ENCODE measurements around the gene TCF15.
A peak's percentile ranks its signal among the peaks of the same experiment; 100 is the strongest.

GRCh38 chr20:653590-654416 lies 43.7 kb upstream of the TCF15 start:
- TF ChIP-seq, protein P1, sequence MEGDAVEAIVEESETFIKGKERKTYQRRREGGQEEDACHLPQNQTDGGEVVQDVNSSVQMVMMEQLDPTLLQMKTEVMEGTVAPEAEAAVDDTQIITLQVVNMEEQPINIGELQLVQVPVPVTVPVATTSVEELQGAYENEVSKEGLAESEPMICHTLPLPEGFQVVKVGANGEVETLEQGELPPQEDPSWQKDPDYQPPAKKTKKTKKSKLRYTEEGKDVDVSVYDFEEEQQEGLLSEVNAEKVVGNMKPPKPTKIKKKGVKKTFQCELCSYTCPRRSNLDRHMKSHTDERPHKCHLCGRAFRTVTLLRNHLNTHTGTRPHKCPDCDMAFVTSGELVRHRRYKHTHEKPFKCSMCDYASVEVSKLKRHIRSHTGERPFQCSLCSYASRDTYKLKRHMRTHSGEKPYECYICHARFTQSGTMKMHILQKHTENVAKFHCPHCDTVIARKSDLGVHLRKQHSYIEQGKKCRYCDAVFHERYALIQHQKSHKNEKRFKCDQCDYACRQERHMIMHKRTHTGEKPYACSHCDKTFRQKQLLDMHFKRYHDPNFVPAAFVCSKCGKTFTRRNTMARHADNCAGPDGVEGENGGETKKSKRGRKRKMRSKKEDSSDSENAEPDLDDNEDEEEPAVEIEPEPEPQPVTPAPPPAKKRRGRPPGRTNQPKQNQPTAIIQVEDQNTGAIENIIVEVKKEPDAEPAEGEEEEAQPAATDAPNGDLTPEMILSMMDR (IDR thresholded peaks at IDR 0.05), result 0 out of 3 replicates have a peak, but pooled peaks have one; percentile 14
- TF ChIP-seq TFCP2L1 (CRISPR knock-in tag; IDR thresholded peaks at IDR 0.05), result no peak
- TF ChIP-seq, protein P2, sequence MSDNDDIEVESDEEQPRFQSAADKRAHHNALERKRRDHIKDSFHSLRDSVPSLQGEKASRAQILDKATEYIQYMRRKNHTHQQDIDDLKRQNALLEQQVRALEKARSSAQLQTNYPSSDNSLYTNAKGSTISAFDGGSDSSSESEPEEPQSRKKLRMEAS (IDR thresholded peaks at IDR 0.05), result no peak; the same call in 1 of the 2 replicates
- no peak for TF ChIP-seq SMC3 (IDR thresholded peaks at IDR 0.05)
- TF ChIP-seq EP300 (IDR thresholded peaks at IDR 0.05), result no peak
- TF ChIP-seq HOXA7 (CRISPR knock-in tag; IDR thresholded peaks at IDR 0.05), result 0 out of 2 replicates have a peak, but pooled peaks have one; percentile 61
